ENCODE measurements around the gene CHTF18. TPM values are rescaled to one million over a fixed set of nuclear protein-coding genes. Genes with fewer than 3 reads are reported as not detected.

Gene CHTF18
- total RNA-seq, 1 donor from 2014 or later, result 14.8 TPM

GRCh38 chr16:779561-779960 lies 8.9 kb upstream of the CHTF18 start:
- no peaks in the 10 kb centered on the region for H3K9me3 Mint-ChIP-seq (ENCODE audit: unreplicated experiment)
- no peak overlapping the region for H3K27ac Mint-ChIP-seq (ENCODE audit: unreplicated experiment)
- DNase-seq (ENCODE audit: low read depth) (no peak), FAIRE-seq (no peak)
- TF ChIP-seq CTCF (IDR thresholded peaks at IDR 0.05; ENCODE audit: insufficient read depth, low read depth, low read length) (no peak), EZH2 (IDR thresholded peaks at IDR 0.05; ENCODE audit: insufficient read depth, low read length) (no peak)
- no peak overlapping the region for H3K4me3 Mint-ChIP-seq (ENCODE audit: unreplicated experiment)
- no peaks in the 10 kb centered on the region for H3K79me2 ChIP-seq (ENCODE audit: insufficient read depth, low read length)
- no peak overlapping the region for H3K9ac ChIP-seq (ENCODE audit: low read length)
- H2AFZ ChIP-seq (ENCODE audit: low read depth, low read length), result no peak overlapping the region
- no peak overlapping the region for H3K4me2 ChIP-seq (ENCODE audit: low read length)
- H3K27ac ChIP-seq (ENCODE audit: low read depth, low read length), result no peak overlapping the region
- no peak overlapping the region for H3K4me3 ChIP-seq (ENCODE audit: insufficient read depth, low read depth, low read length)
- no peaks in the 10 kb centered on the region for H3K9me3 ChIP-seq (ENCODE audit: insufficient read depth, low read depth, low read length)
- H3K27me3 ChIP-seq (ENCODE audit: insufficient read depth, low read length), result no peaks in the 10 kb centered on the region
- peaks cover 4% of the 10 kb centered on the region for H3K4me1 Mint-ChIP-seq (ENCODE audit: low read depth, unreplicated experiment)
- peaks cover 14% of the 10 kb centered on the region for H3K4me1 ChIP-seq (ENCODE audit: insufficient read depth, low read length)
- H3K27me3 Mint-ChIP-seq (ENCODE audit: low read depth, unreplicated experiment), result peaks cover 9% of the 10 kb centered on the region
- no peaks in the 10 kb centered on the region for H3K36me3 ChIP-seq (ENCODE audit: insufficient read depth, low read length)
- no peaks in the 10 kb centered on the region for H3K36me3 Mint-ChIP-seq (ENCODE audit: low read depth, unreplicated experiment)
- peaks cover 1% of the 10 kb centered on the region for H4K20me1 ChIP-seq (ENCODE audit: insufficient read depth, low read length)

GRCh38 chr16:780296-780695 lies 8.1 kb upstream of the CHTF18 start:
- no peak overlapping the region for H2AFZ ChIP-seq (ENCODE audit: low read depth, low read length)
- no peak overlapping the region for H3K4me3 ChIP-seq (ENCODE audit: insufficient read depth, low read depth, low read length)
- H3K36me3 Mint-ChIP-seq (ENCODE audit: low read depth, unreplicated experiment), result no peaks in the 10 kb centered on the region
- DNase-seq (ENCODE audit: low read depth) (no peak), FAIRE-seq (no peak)
- H3K36me3 ChIP-seq (ENCODE audit: insufficient read depth, low read length), result no peaks in the 10 kb centered on the region
- peaks cover 14% of the 10 kb centered on the region for H3K4me1 ChIP-seq (ENCODE audit: insufficient read depth, low read length)
- peaks cover 9% of the 10 kb centered on the region for H3K27me3 Mint-ChIP-seq (ENCODE audit: low read depth, unreplicated experiment)
- no peaks in the 10 kb centered on the region for H3K9me3 Mint-ChIP-seq (ENCODE audit: unreplicated experiment)
- no peak overlapping the region for H3K4me3 Mint-ChIP-seq (ENCODE audit: unreplicated experiment)
- H4K20me1 ChIP-seq (ENCODE audit: insufficient read depth, low read length), result peaks cover 8% of the 10 kb centered on the region
- no peak for TF ChIP-seq CTCF (IDR thresholded peaks at IDR 0.05; ENCODE audit: insufficient read depth, low read depth, low read length)
- no peak for TF ChIP-seq EZH2 (IDR thresholded peaks at IDR 0.05; ENCODE audit: insufficient read depth, low read length)
- no peaks in the 10 kb centered on the region for H3K27me3 ChIP-seq (ENCODE audit: insufficient read depth, low read length)
- H3K4me1 Mint-ChIP-seq (ENCODE audit: low read depth, unreplicated experiment), result peaks cover 4% of the 10 kb centered on the region
- H3K4me2 ChIP-seq (ENCODE audit: low read length), result no peak overlapping the region
- no peaks in the 10 kb centered on the region for H3K9me3 ChIP-seq (ENCODE audit: insufficient read depth, low read depth, low read length)
- no peaks in the 10 kb centered on the region for H3K79me2 ChIP-seq (ENCODE audit: insufficient read depth, low read length)
- H3K27ac ChIP-seq (ENCODE audit: low read depth, low read length), result no peak overlapping the region
- no peak overlapping the region for H3K27ac Mint-ChIP-seq (ENCODE audit: unreplicated experiment)
- H3K9ac ChIP-seq (ENCODE audit: low read length), result no peak overlapping the region

GRCh38 chr16:781346-782010 lies 6.9 kb upstream of the CHTF18 start:
- Mint-ChIP-seq H3K4me1 (ENCODE audit: low read depth, unreplicated experiment) (peaks cover 4% of the 10 kb centered on the region), H3K36me3 (ENCODE audit: low read depth, unreplicated experiment) (no peaks in the 10 kb centered on the region), H3K9me3 (ENCODE audit: unreplicated experiment) (no peaks in the 10 kb centered on the region), H3K4me3 (ENCODE audit: unreplicated experiment) (no peak overlapping the region), H3K27ac (ENCODE audit: unreplicated experiment) (no peak overlapping the region), H3K27me3 (ENCODE audit: low read depth, unreplicated experiment) (peaks cover 9% of the 10 kb centered on the region)
- Histone ChIP-seq H3K36me3 (ENCODE audit: insufficient read depth, low read length) (no peaks in the 10 kb centered on the region), H3K27me3 (ENCODE audit: insufficient read depth, low read length) (no peaks in the 10 kb centered on the region), H2AFZ (ENCODE audit: low read depth, low read length) (no peak overlapping the region), H3K79me2 (ENCODE audit: insufficient read depth, low read length) (peaks cover 6% of the 10 kb centered on the region), H3K4me2 (ENCODE audit: low read length) (no peak overlapping the region), H3K9ac (ENCODE audit: low read length) (no peak overlapping the region), H3K9me3 (ENCODE audit: insufficient read depth, low read depth, low read length) (no peaks in the 10 kb centered on the region), H3K4me3 (ENCODE audit: insufficient read depth, low read depth, low read length) (no peak overlapping the region), H4K20me1 (ENCODE audit: insufficient read depth, low read length) (peaks cover 19% of the 10 kb centered on the region), H3K27ac (ENCODE audit: low read depth, low read length) (no peak overlapping the region), H3K4me1 (ENCODE audit: insufficient read depth, low read length) (peaks cover 14% of the 10 kb centered on the region)
- DNase-seq (ENCODE audit: low read depth) (no peak), FAIRE-seq (no peak)
- no peak for TF ChIP-seq CTCF (IDR thresholded peaks at IDR 0.05; ENCODE audit: insufficient read depth, low read depth, low read length)
- TF ChIP-seq EZH2 (IDR thresholded peaks at IDR 0.05; ENCODE audit: insufficient read depth, low read length), result no peak
